T-cell (primary cell): ENCODE measurements around the gene GIGYF1. TPM values are rescaled to one million over a fixed set of nuclear protein-coding genes. Genes with fewer than 3 reads are reported as not detected.
"Not testable (repeated sequence)": the region's sequence is repeated elsewhere in the genome, so short reads cannot be mapped to it uniquely, and the experiment has no call there.

Experiments
- ATAC-seq, 4 experiments: fragments of 200-7000 bp in 3 of 4; fragments of 150-1000 bp in 1 of 4; cut with Tn5 transposase; replicated peaks in 1 of 4; 1 replicate in 3 of 4; 2 replicates in 1 of 4; pipeline ENCODE4 v1.10.0; 2021; ENCODE audit warnings: moderate library complexity in 3 of 4, mild to moderate bottlenecking in 2 of 4, moderate number of reproducible peaks in 1 of 4
- CTCF ChIA-PET, 2 donors: fragments of 300-600 bp; sonication (Branson Sonifier 250); formaldehyde crosslinking; loops; one replicate each; lab custom pipeline; 2022; ENCODE audit warnings: antibody characterized with exemption in 2 of 2; lab: Charles Lee
- POLR2A ChIA-PET, 2 donors: fragments of 300-600 bp; sonication (Branson Sonifier 250); formaldehyde crosslinking; loops; one replicate each; lab custom pipeline; 2022; ENCODE audit warnings: antibody characterized with exemption in 2 of 2; lab: Charles Lee
- DNase-seq, 35 experiments: peaks; one replicate each; pipeline versions ENCODE4 v3.0.0 to v3.0.0-alpha.2; 2013 to 2023
- H3K27ac ChIP-seq: one replicate; pipeline ENCODE4 v1.5.1; 2013; ENCODE audit warnings: low read length
- H3K27me3 ChIP-seq, 2 experiments: replicated peaks in 1 of 2; 1 replicate in 1 of 2; 2 replicates in 1 of 2; pipeline versions ENCODE4 v1.6.1 to v1.7.0; 2013; ENCODE audit warnings: low read length in 1 of 2, mixed read lengths in 1 of 2; ENCODE audit not compliant: control insufficient read depth in 2 of 2, insufficient read depth in 2 of 2; ENCODE audit errors: extremely low read depth in 1 of 2
- H3K36me3 ChIP-seq, 2 donors: 1 replicate in 1 of 2; 2 replicates in 1 of 2; pipeline versions ENCODE4 v1.6.1 to v1.7.0; 2013; ENCODE audit warnings: low read length in 1 of 2; ENCODE audit not compliant: control insufficient read depth in 2 of 2, insufficient read depth in 1 of 2; ENCODE audit errors: extremely low read depth in 1 of 2
- H3K4me1 ChIP-seq, 2 experiments: 1 replicate in 1 of 2; 2 replicates in 1 of 2; pipeline versions ENCODE4 v1.6.1 to v1.7.0; 2013; ENCODE audit warnings: low read length in 2 of 2, mixed read lengths in 1 of 2; ENCODE audit not compliant: insufficient read depth in 2 of 2, control insufficient read depth in 1 of 2; ENCODE audit errors: extremely low read depth in 1 of 2
- H3K4me3 ChIP-seq, 2 donors: 1 replicate in 1 of 2; 2 replicates in 1 of 2; pipeline versions ENCODE4 v1.5.1 to v1.7.0; 2013; ENCODE audit warnings: mild to moderate bottlenecking in 2 of 2, low read length in 1 of 2, moderate library complexity in 1 of 2; ENCODE audit not compliant: control insufficient read depth in 1 of 2; ENCODE audit errors: extremely low read depth in 1 of 2
- H3K9me3 ChIP-seq: 2 replicates; pipeline ENCODE4 v1.7.0; 2013
- H3K27ac Mint-ChIP-seq, 2 donors: one replicate each; pipeline ENCODE4 v1.8.0; 2020 to 2021; ENCODE audit warnings: mild to moderate bottlenecking in 2 of 2, mixed read lengths in 2 of 2
- H3K27me3 Mint-ChIP-seq, 2 donors: one replicate each; pipeline ENCODE4 v1.8.0; 2021 to 2022; ENCODE audit warnings: mixed read lengths in 2 of 2
- H3K36me3 Mint-ChIP-seq: one replicate; pipeline ENCODE4 v1.8.0; 2021; ENCODE audit warnings: mixed read lengths
- H3K4me1 Mint-ChIP-seq, 3 donors: one replicate each; pipeline ENCODE4 v1.8.0; 2020 to 2022; ENCODE audit warnings: mixed read lengths in 3 of 3, mild to moderate bottlenecking in 1 of 3
- H3K4me3 Mint-ChIP-seq, 3 donors: one replicate each; pipeline ENCODE4 v1.8.0; 2020 to 2022; ENCODE audit warnings: mild to moderate bottlenecking in 3 of 3, mixed read lengths in 3 of 3, moderate library complexity in 3 of 3
- H3K9me3 Mint-ChIP-seq, 3 donors: one replicate each; pipeline ENCODE4 v1.8.0; 2020 to 2022; ENCODE audit warnings: mixed read lengths in 3 of 3
- WGBS: methylation state at CpG from one replicate; pipeline ENCODE4 v1.1.5; 2013; ENCODE audit warnings: missing lambda C conversion rate; ENCODE audit not compliant: insufficient coverage; 5-methylcytosine and 5-hydroxymethylcytosine counted together
- total RNA-seq, 35 experiments: library from RNA in 6 of 35; stranded (reverse) in 6 of 35; fragments of 120-200 nt in 1 of 35; gene quantifications; one replicate each; pipeline versions ENCODE4 v1.2.1 to v1.2.4 and lab custom pipeline; 2013 to 2026

The GIGYF1 gene
- total RNA-seq, 5 donors from 2014 or later (not counting 1 experiment from before 2014, with no cell fraction given) = 87.7 to 161 (median 124) TPM

GRCh38 chr7:100673302-100673941 lies 20.6 kb downstream of the GIGYF1 start, which contains the start of gene GNB2:
GNB2 (plus strand) TSS chr7:100673740; CDS start chr7:100676266, 2,526 bp downstream.
- Mint-ChIP-seq H3K27ac (peak within 1 kb of the TSS; percentile 94 to 98), H3K4me3 (peak within 1 kb of the TSS; percentile 95 to 96 (median 96)), H3K36me3 (peaks cover 11% of the 10 kb centered on the region), H3K4me1 (peaks cover 9 to 24% (median 16%) of the 10 kb centered on the region in 3 donors), H3K9me3 (no peaks in the 10 kb centered on the region), H3K27me3 (peaks cover 0 to 2% of the 10 kb centered on the region in 2 donors)
- no peaks in the 10 kb centered on the region for H3K27me3 ChIP-seq
- WGBS = under 1% methylated on average over 57 of the region's 65 CpGs
- CTCF ChIA-PET = interaction anchor here in 1 of 2 donors (0.6 to 1.0 kb wide), 5 partner anchors 16 to 61 kb away, joined by 3 to 6 read pairs (median 5); partner anchors contain the start of genes MOSPD3 and POP7
- peak; percentile 84 to 99 (median 93) for DNase-seq
- no peaks in the 10 kb centered on the region for H3K9me3 ChIP-seq
- POLR2A ChIA-PET = no interaction called here
- peak; percentile 53 to 62 (median 58) for ATAC-seq
- peaks cover 14 to 22% of the 10 kb centered on the region in 2 donors for H3K36me3 ChIP-seq
- peak within 1 kb of the TSS; percentile 83 for H3K27ac ChIP-seq
- peak within 1 kb of the TSS; percentile 80 to 85 for H3K4me3 ChIP-seq
- H3K4me1 ChIP-seq = peaks cover 2 to 35% of the 10 kb centered on the region in 2 experiments

GRCh38 chr7:100671353-100672327 lies 22.4 kb downstream of the GIGYF1 start:
- ChIA-PET POLR2A (interaction anchor here in 1 of 2 donors (0.6 kb wide), 1 partner anchor 139 kb away, joined by 4 read pairs; no protein-coding TSS in a partner anchor), CTCF (interaction anchor here in 1 of 2 donors (0.6 to 1.5 kb wide), 3 partner anchors 23 to 209 kb away, joined by 3 to 6 read pairs (median 4); partner anchors contain the start of gene MOSPD3)
- peaks cover 4 to 14% (median 9%) of the 10 kb centered on the region in 3 donors for H3K4me1 Mint-ChIP-seq
- Histone ChIP-seq H3K4me3 (no peak overlapping the region), H3K27me3 (no peaks in the 10 kb centered on the region), H3K27ac (no peak overlapping the region), H3K9me3 (no peaks in the 10 kb centered on the region), H3K36me3 (peaks cover 3 to 4% of the 10 kb centered on the region in 2 donors), H3K4me1 (peaks cover 2 to 18% of the 10 kb centered on the region in 2 experiments)
- peak overlapping the region in 1 of 3 donors; percentile 96 for H3K4me3 Mint-ChIP-seq
- H3K36me3 Mint-ChIP-seq = peaks cover under 1% of the 10 kb centered on the region
- DNase-seq = no peak
- WGBS = 93% methylated on average over 10 of the region's 18 CpGs
- ATAC-seq = no peak
- peaks cover 0 to 4% of the 10 kb centered on the region in 2 donors for H3K27me3 Mint-ChIP-seq
- peak overlapping the region in 1 of 2 donors; percentile 66 for H3K27ac Mint-ChIP-seq
- no peaks in the 10 kb centered on the region for H3K9me3 Mint-ChIP-seq

- no peak overlapping the region for H3K4me3 Mint-ChIP-seq
- Histone ChIP-seq H3K36me3 (no peaks in the 10 kb centered on the region), H3K4me1 (peaks cover 0 to 10% of the 10 kb centered on the region in 2 experiments), H3K27ac (no peak overlapping the region), H3K9me3 (no peaks in the 10 kb centered on the region), H3K4me3 (no peak overlapping the region), H3K27me3 (peaks cover 0 to 7% of the 10 kb centered on the region in 2 experiments)
- ChIA-PET CTCF (interaction anchor here in 1 of 2 donors (1.5 kb wide), 1 partner anchor 58 kb away, joined by 6 read pairs; the partner anchor contains the start of gene MOSPD3), POLR2A (interaction anchor here in 1 of 2 donors (0.6 kb wide), 2 partner anchors 18 to 50 kb away, joined by 3 read pairs; no protein-coding TSS in a partner anchor)
- H3K27ac Mint-ChIP-seq = no peak overlapping the region
- 81% methylated on average over 4 of the region's 8 CpGs for WGBS
- H3K4me1 Mint-ChIP-seq = peaks cover 0 to 9% (median 5%) of the 10 kb centered on the region in 3 donors
- no peak for ATAC-seq
- peaks cover 0 to 4% of the 10 kb centered on the region in 2 donors for H3K27me3 Mint-ChIP-seq
- no peaks in the 10 kb centered on the region for H3K9me3 Mint-ChIP-seq
- no peak for DNase-seq
- no peaks in the 10 kb centered on the region for H3K36me3 Mint-ChIP-seq
Measured at GRCh38 chr7:100670074-100670473, 24.0 kb downstream of the GIGYF1 start.

- POLR2A ChIA-PET, H3K27me3 Mint-ChIP-seq, H3K9me3 ChIP-seq, ATAC-seq, H3K4me1 Mint-ChIP-seq, H3K36me3 ChIP-seq, H3K4me3 Mint-ChIP-seq, H3K27me3 ChIP-seq, H3K27ac Mint-ChIP-seq, H3K9me3 Mint-ChIP-seq, H3K27ac ChIP-seq, CTCF ChIA-PET, H3K36me3 Mint-ChIP-seq, H3K4me3 ChIP-seq, DNase-seq: not testable (repeated sequence)
- 95% methylated on average over 4 of the region's 12 CpGs for WGBS
- peaks cover 0 to 10% of the 10 kb centered on the region in 2 experiments for H3K4me1 ChIP-seq
Measured at GRCh38 chr7:100669106-100669505, 24.9 kb downstream of the GIGYF1 start.

- H3K27me3 ChIP-seq = peaks cover 0 to 7% of the 10 kb centered on the region in 2 experiments
- ChIA-PET POLR2A (no interaction called here), CTCF (no interaction called here)
- no peak overlapping the region for H3K4me3 Mint-ChIP-seq
- peaks cover 0 to 6% of the 10 kb centered on the region in 2 experiments for H3K4me1 ChIP-seq
- H3K9me3 ChIP-seq = no peaks in the 10 kb centered on the region
- peaks cover 0 to 4% of the 10 kb centered on the region in 2 donors for H3K27me3 Mint-ChIP-seq
- DNase-seq = no peak
- ATAC-seq = no peak
- WGBS = no CpG with 5 or more reads among the region's 2 CpGs
- peaks cover 0 to 5% (median 2%) of the 10 kb centered on the region in 3 donors for H3K4me1 Mint-ChIP-seq
- no peak overlapping the region for H3K27ac Mint-ChIP-seq
- H3K27ac ChIP-seq = no peak overlapping the region
- no peaks in the 10 kb centered on the region for H3K36me3 Mint-ChIP-seq
- no peak overlapping the region for H3K4me3 ChIP-seq
- H3K36me3 ChIP-seq = no peaks in the 10 kb centered on the region
- H3K9me3 Mint-ChIP-seq = no peaks in the 10 kb centered on the region
Measured at GRCh38 chr7:100668069-100668449, 26.0 kb downstream of the GIGYF1 start.
